NB4 (cell line): ENCODE results near the gene PTRH1.

Experiments used
- CTCF ChIP-seq: IDR thresholded peaks from one replicate; pipeline ENCODE4 v1.5.1; 2012; ENCODE audit warnings: low read depth, low read length
- MAX ChIP-seq: IDR thresholded peaks from 2 replicates; pipeline ENCODE4 v1.6.1; 2011; ENCODE audit warnings: low read depth, low read length
- MYC ChIP-seq: IDR thresholded peaks from 2 replicates; pipeline ENCODE4 v1.6.1; 2011; ENCODE audit warnings: low read depth, low read length
- POLR2A ChIP-seq: IDR thresholded peaks from 2 replicates; pipeline ENCODE4 v1.6.1; 2011; ENCODE audit warnings: mild to moderate bottlenecking; ENCODE audit not compliant: insufficient read length; ENCODE audit errors: extremely low read depth

DNA sequence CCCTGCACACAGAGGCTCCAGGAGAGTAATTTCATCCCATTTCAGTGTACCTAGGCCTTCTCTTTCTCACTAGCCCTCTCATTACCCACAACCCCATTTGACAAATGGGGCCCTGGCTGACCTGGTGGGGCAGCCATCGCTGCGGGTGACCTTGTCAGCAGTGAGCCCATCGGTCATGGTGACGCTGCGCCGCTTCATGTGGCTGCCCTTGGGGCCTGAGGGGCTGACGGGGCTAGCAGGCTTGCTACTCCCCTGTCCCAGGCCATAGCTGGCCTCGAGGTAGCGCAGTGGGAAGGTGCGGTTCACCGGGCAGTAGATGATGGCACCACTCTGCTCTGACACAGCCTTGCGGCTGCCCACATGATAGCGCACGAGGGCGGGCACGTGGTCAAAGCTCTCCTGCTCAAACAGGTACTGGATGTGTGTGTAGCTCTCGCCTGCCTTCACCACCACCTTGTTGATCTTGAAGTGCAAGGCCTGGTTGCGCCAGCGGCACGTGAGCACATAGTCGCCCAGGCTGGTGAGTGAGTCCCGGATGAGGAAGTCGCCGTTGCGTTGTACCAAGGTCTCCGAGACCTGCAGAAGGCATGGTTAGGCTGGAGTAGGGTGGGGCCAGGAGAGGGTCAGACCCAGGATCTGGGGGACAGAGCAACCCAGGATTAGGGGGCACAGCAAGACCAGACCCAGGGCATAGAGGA lies 33.8 kb upstream of the PTRH1 start:
- TF ChIP-seq CTCF (no peak), POLR2A (no peak), MAX (no peak), MYC (no peak)
